AG04450 (cell line): Measurements from ENCODE around the gene SMIM1. TPM values are rescaled to one million over a fixed set of nuclear protein-coding genes. Genes with fewer than 3 reads are reported as not detected.

Experiments used
- CTCF ChIA-PET: fragments of 300-600, 350-600 bp; formaldehyde crosslinking; extraction: SDS; loops from one replicate; lab custom pipeline; 2022; ENCODE audit warnings: antibody characterized with exemption, inconsistent platforms; lab: Charles Lee
- POLR2A ChIA-PET: fragments of 350-600 bp; formaldehyde crosslinking; extraction: SDS; loops from one replicate; lab custom pipeline; 2021; ENCODE audit warnings: antibody characterized with exemption, inconsistent platforms; lab: Yijun Ruan, JAX
- DNase-seq: peaks from one replicate; pipeline ENCODE4 v3.0.0-alpha.2; 2011; ENCODE audit warnings: low read depth, low spot score
- H3K27ac ChIP-seq: one replicate; pipeline ENCODE4 v1.5.1; 2012; ENCODE audit warnings: low read depth, low read length, control low read depth
- H3K27me3 ChIP-seq: one replicate; pipeline ENCODE4 v1.6.0; 2012; ENCODE audit warnings: low read length; ENCODE audit not compliant: control insufficient read depth, insufficient read depth
- H3K4me3 ChIP-seq: 2 replicates; pipeline ENCODE4 v1.5.1; 2011; ENCODE audit warnings: mild to moderate bottlenecking, low read depth, low read length, control low read depth
- H3K9me3 ChIP-seq: 2 replicates; pipeline ENCODE4 v1.5.1; 2012; ENCODE audit warnings: low read length; ENCODE audit not compliant: control insufficient read depth, insufficient read depth
- CTCF ChIP-seq: IDR thresholded peaks from 2 replicates; pipeline ENCODE4 v1.5.1; 2011; ENCODE audit warnings: low read depth, low read length, control low read depth, inconsistent platforms
- polyA plus RNA-seq: library from polyadenylated mRNA; depleted of rRNA; stranded (reverse); fragments of >200 nt; gene quantifications from 2 replicates; pipeline ENCODE4 v1.2.3, GENCODE V29; 2011

Gene SMIM1
- polyA plus RNA-seq, 1 experiment, result 1.1 TPM

GRCh38 chr1:3786468-3787348, 14.2 kb downstream of the SMIM1 start:
- ChIA-PET CTCF (no interaction called here), POLR2A (no interaction called here)
- TF ChIP-seq CTCF, result no peak
- no peaks in the 10 kb centered on the region; the same call in 1 of the 2 replicates for H3K9me3 ChIP-seq
- no peak for DNase-seq
- no peak overlapping the region for H3K4me3 ChIP-seq
- H3K27me3 ChIP-seq, result no peaks in the 10 kb centered on the region
- H3K27ac ChIP-seq, result no peak overlapping the region

- CTCF ChIA-PET, result no interaction called here
- DNase-seq, result no peak
- Histone ChIP-seq H3K27me3 (no peaks in the 10 kb centered on the region), H3K9me3 (no peaks in the 10 kb centered on the region; the same call in 1 of the 2 replicates), H3K4me3 (no peak overlapping the region), H3K27ac (no peak overlapping the region)
- TF ChIP-seq CTCF, result no peak
- POLR2A ChIA-PET, result no interaction called here
Observed at GRCh38 chr1:3787349-3787715, 14.8 kb downstream of the SMIM1 start.

GRCh38 chr1:3787745-3788605, 15.4 kb downstream of the SMIM1 start:
- ChIA-PET POLR2A (no interaction called here), CTCF (no interaction called here)
- H3K4me3 ChIP-seq, result no peak overlapping the region
- no peaks in the 10 kb centered on the region; the same call in 1 of the 2 replicates for H3K9me3 ChIP-seq
- no peak overlapping the region for H3K27ac ChIP-seq
- no peak for TF ChIP-seq CTCF
- H3K27me3 ChIP-seq, result no peaks in the 10 kb centered on the region
- DNase-seq, result no peak

GRCh38 chr1:3788756-3789420, 16.3 kb downstream of the SMIM1 start:
- CTCF ChIA-PET, result no interaction called here
- no peaks in the 10 kb centered on the region for H3K27me3 ChIP-seq
- TF ChIP-seq CTCF, result no peak
- H3K4me3 ChIP-seq, result no peak overlapping the region
- POLR2A ChIA-PET, result no interaction called here
- no peak overlapping the region for H3K27ac ChIP-seq
- no peak for DNase-seq
- no peaks in the 10 kb centered on the region; the same call in 1 of the 2 replicates for H3K9me3 ChIP-seq
